Tibial nerve (tissue), 4 donors: Measurements from ENCODE around the gene ANXA6. TPM values are rescaled to one million over a fixed set of nuclear protein-coding genes. Genes with fewer than 3 reads are reported as not detected.

Experiments used
- DNase-seq, 2 donors: peaks; one replicate each; pipeline ENCODE4 v3.0.0-alpha.2; 2019; ENCODE audit warnings: low spot score in 2 of 2
- H3K27ac ChIP-seq, 4 donors: fragments of 200-600 bp; sonication (generic) in 3 of 4; one replicate each; pipeline ENCODE4 v1.5.1; 2017 to 2019; ENCODE audit warnings: mild to moderate bottlenecking in 1 of 4
- H3K27me3 ChIP-seq, 2 donors: fragments of 200-600 bp; sonication (generic) in 1 of 2; one replicate each; pipeline versions ENCODE4 v1.5.1 to v1.6.0; 2017 to 2019
- H3K36me3 ChIP-seq, 3 donors: fragments of 200-600 bp; sonication (generic); one replicate each; pipeline ENCODE4 v1.5.1; 2018 to 2019
- H3K4me1 ChIP-seq, 4 donors: fragments of 200-600 bp; sonication (generic) in 3 of 4; one replicate each; pipeline ENCODE4 v1.5.1; 2017 to 2019
- H3K4me3 ChIP-seq, 4 donors: fragments of 200-600 bp; sonication (generic) in 3 of 4; one replicate each; pipeline ENCODE4 v1.5.1; 2017 to 2019; ENCODE audit warnings: mild to moderate bottlenecking in 1 of 4, moderate library complexity in 1 of 4
- H3K9me3 ChIP-seq, 4 donors: fragments of 200-600 bp; sonication (generic) in 3 of 4; one replicate each; pipeline ENCODE4 v1.5.1; 2017 to 2019
- CTCF ChIP-seq, 5 experiments: fragments of 200-600 bp in 3 of 5; fragments of 450-650 bp in 2 of 5; sonication (generic) in 3 of 5; IDR thresholded peaks; one replicate each; pipeline ENCODE4 v1.5.1; 2016 to 2019; ENCODE audit warnings: antibody characterized with exemption in 5 of 5, mild to moderate bottlenecking in 3 of 5, moderate library complexity in 2 of 5
- EP300 ChIP-seq, 2 donors: sonication (generic); formaldehyde crosslinking; IDR thresholded peaks; one replicate each; pipeline ENCODE4 v1.6.1; 2017; ENCODE audit warnings: antibody characterized with exemption in 2 of 2, mild to moderate bottlenecking in 1 of 2
- POLR2A ChIP-seq, 2 donors: fragments of 450-650 bp; IDR thresholded peaks; one replicate each; pipeline ENCODE4 v1.6.1; 2017; ENCODE audit warnings: antibody characterized with exemption in 2 of 2, mild to moderate bottlenecking in 2 of 2, moderate library complexity in 2 of 2
- WGBS, 2 donors: methylation state at CpG; one replicate each; pipeline ENCODE4 v1.1.5; 2018; 5-methylcytosine and 5-hydroxymethylcytosine counted together
- total RNA-seq, 4 donors: library from RNA; depleted of rRNA; stranded (reverse); fragments of >200 nt; gene quantifications; one replicate each; pipeline ENCODE4 v1.1.0, GENCODE V29; 2016

ANXA6 gene
- total RNA-seq, 4 donors from 2014 or later, result 168 to 282 (median 181) TPM

DNA sequence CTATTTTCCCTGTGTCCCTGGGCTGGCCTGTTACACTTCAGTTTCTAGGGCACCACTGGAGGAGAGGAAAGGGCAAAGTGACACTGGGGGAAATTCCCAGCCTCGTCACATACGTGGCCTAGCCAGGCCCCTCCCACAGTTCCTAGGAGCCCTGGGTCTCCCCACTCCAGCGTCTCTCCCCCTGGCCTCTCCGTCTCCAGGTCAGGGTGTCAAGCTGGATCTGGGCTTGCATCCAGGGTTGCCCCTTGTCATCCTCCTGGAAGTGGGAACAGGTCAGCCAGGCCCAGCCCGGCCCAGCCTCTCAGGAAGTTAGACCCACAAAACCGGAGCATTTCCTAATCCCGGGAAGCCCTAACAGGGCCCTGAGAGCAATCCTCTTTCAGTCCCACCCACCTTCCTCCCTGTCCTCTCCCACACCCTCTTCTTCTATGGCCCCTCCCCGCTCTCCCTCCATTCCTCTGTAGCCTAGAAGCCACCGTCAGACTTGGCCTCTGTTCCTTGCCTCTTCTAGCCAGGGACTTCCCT lies 72.0 kb downstream of the ANXA6 start:
- peak overlapping the region; percentile 64 to 91 (median 78) for H3K27ac ChIP-seq
- H3K27me3 ChIP-seq, result no peaks in the 10 kb centered on the region
- H3K36me3 ChIP-seq, result no peaks in the 10 kb centered on the region
- H3K4me3 ChIP-seq, result no peak overlapping the region
- peak in 1 of 2 donors; percentile 22 for TF ChIP-seq EP300 (IDR thresholded peaks at IDR 0.05)
- TF ChIP-seq CTCF (IDR thresholded peaks at IDR 0.05), result no peak
- peaks cover 0 to 48% (median 40%) of the 10 kb centered on the region in 4 donors for H3K4me1 ChIP-seq
- 8 to 13% methylated on average over 8 to 9 of the region's 9 CpGs for WGBS, 2 donors
- H3K9me3 ChIP-seq, result no peaks in the 10 kb centered on the region
- DNase-seq, result peak in 1 of 2 donors; percentile 50

GRCh38 chr5:151084363-151084762 lies 73.2 kb downstream of the ANXA6 start:
- no peaks in the 10 kb centered on the region for H3K9me3 ChIP-seq
- H3K27ac ChIP-seq, result peak overlapping the region in 1 of 4 donors; percentile 84

DNA sequence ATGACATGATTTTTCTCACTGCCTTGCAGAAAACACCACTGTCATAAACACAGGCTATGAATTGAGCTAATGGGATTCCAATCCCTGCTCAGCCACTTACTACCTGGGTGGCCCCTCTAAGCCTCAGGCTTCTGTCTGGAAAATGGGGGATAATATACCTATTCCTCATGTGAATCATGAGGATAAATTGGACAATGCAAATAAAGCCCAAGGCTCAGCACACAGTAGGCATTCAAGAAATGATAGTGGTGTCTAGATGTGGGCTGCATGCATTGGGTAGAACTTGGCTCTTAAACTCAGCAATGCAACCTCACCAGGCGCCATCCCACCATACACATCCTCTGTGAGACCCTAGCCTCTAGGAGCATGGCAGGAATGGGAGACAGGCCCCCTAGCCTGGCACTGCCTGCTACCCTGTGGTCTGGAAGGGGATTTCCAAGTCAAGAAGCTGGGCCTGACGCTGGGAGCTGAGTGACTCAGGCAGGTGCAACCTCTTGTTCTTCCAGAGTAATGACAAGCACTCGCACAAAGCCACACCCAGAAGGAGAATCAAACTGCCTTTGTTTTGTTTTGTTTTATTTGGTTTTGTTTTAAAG lies 74.4 kb downstream of the ANXA6 start:
- WGBS, 2 donors, result 77 to 82% methylated on average over 3 of the region's 3 CpGs
- Histone ChIP-seq H3K4me1 (peaks cover 0 to 69% (median 55%) of the 10 kb centered on the region in 4 donors), H3K27me3 (no peaks in the 10 kb centered on the region), H3K27ac (peak overlapping the region in 2 of 4 donors; percentile 96 to 99), H3K36me3 (peaks cover 0 to 5% (median 0%) of the 10 kb centered on the region in 3 donors), H3K9me3 (no peaks in the 10 kb centered on the region), H3K4me3 (no peak overlapping the region)
- TF ChIP-seq POLR2A (IDR thresholded peaks at IDR 0.05) (no peak), EP300 (IDR thresholded peaks at IDR 0.05) (no peak), CTCF (IDR thresholded peaks at IDR 0.05) (no peak)
- no peak for DNase-seq

More at GRCh38 chr5:151084363-151084762, 73.2 kb downstream of the ANXA6 start:
- Histone ChIP-seq H3K4me3 (no peak overlapping the region), H3K27me3 (no peaks in the 10 kb centered on the region), H3K36me3 (no peaks in the 10 kb centered on the region), H3K4me1 (peaks cover 0 to 57% (median 47%) of the 10 kb centered on the region in 4 donors)
- DNase-seq, result no peak
- WGBS, 2 donors, result 93 to 97% methylated on average over 7 of the region's 7 CpGs
- no peak for TF ChIP-seq POLR2A (IDR thresholded peaks at IDR 0.05)
- TF ChIP-seq CTCF (IDR thresholded peaks at IDR 0.05), result no peak
- TF ChIP-seq EP300 (IDR thresholded peaks at IDR 0.05), result no peak

- TF ChIP-seq POLR2A (IDR thresholded peaks at IDR 0.05) (no peak), CTCF (IDR thresholded peaks at IDR 0.05) (peak in 4 of 5 experiments; percentile 19 to 37 (median 26))
- peaks cover 0 to 11% (median 0%) of the 10 kb centered on the region in 3 donors for H3K36me3 ChIP-seq
- H3K27me3 ChIP-seq, result no peaks in the 10 kb centered on the region
- peaks cover 0 to 77% (median 56%) of the 10 kb centered on the region in 4 donors for H3K4me1 ChIP-seq
- H3K27ac ChIP-seq, result peak overlapping the region; percentile 96 to 99 (median 98)
- no peak for DNase-seq
- 58 to 60% methylated on average over 6 of the region's 6 CpGs for WGBS, 2 donors
- H3K4me3 ChIP-seq, result peak overlapping the region in 3 of 4 donors; percentile 78 to 96 (median 94)
- H3K9me3 ChIP-seq, result no peaks in the 10 kb centered on the region
Measured at GRCh38 chr5:151082282-151082902, 75.2 kb downstream of the ANXA6 start.
